GM13977 (cell line): ENCODE measurements around the gene RPS29.
A peak's percentile ranks its signal among the peaks of the same experiment; 100 is the strongest.

Experiments
- DNase-seq: peaks from one replicate; pipeline ENCODE4 v3.0.0; 2012; ENCODE audit warnings: low spot score
- in situ Hi-C: fragments of 300-500 bp; cut with MboI; formaldehyde crosslinking; loops from one replicate; pipeline ENCODE4 v1.12.0; 2022; ENCODE audit warnings: low sequenced_read_pairs, low pct_unique_long_range_greater_than_20kb, mixed read lengths, inconsistent platforms; ENCODE audit not compliant: unreplicated experiment
- TF ChIP-seq, protein P1 (sequence below): IDR thresholded peaks from 2 replicates; pipeline ENCODE4 v1.5.1; 2012; ENCODE audit warnings: mild to moderate bottlenecking, control low read depth; ENCODE audit not compliant: insufficient read depth; ENCODE audit errors: extremely low read depth, missing control alignments

Gene RPS29

DNA sequence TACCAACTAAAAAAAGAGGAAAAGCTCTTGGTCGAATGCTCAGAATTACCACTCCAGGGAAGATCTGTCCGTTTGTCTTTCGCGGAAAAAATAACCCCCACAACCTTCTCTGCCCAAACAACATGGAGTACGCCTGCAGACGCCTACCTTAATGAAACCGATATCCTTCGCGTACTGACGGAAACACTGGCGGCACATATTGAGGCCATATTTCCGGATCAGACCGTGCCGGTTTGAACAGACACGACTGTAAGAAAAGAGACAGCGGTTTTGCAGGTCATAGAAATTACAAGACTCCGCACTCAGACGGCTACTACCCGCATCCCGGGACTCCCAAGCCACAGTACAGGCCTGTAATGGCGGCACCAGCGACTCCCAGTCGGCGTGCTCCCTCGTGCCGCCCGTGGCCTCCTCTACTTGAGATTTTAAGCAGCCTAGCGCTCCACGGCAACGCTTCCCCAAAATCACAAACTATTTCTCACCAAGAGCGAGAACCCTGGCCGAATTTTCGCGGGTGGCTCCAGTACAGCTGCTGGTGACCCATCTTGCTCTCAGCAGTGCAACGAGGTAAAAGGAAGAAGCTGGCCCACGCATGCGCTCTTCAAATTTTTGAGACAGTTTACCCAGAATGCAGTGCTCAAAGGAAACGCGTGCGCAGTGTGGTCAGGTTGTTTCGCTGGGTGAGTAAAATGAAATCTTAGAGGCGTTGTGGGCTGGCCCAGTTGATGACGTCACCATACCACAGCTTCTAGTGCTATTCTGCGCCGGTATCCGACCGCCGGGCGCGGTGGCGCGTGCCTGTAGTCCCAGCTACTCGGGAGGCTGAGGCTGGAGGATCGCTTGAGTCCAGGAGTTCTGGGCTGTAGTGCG is at the start of gene RPS29:
RPS29 (minus strand) TSS at position 578 of the 870 bp plus-strand sequence; CDS start at position 544, 34 bp downstream.
- peak; percentile 89 for DNase-seq
- TF ChIP-seq, protein P1, sequence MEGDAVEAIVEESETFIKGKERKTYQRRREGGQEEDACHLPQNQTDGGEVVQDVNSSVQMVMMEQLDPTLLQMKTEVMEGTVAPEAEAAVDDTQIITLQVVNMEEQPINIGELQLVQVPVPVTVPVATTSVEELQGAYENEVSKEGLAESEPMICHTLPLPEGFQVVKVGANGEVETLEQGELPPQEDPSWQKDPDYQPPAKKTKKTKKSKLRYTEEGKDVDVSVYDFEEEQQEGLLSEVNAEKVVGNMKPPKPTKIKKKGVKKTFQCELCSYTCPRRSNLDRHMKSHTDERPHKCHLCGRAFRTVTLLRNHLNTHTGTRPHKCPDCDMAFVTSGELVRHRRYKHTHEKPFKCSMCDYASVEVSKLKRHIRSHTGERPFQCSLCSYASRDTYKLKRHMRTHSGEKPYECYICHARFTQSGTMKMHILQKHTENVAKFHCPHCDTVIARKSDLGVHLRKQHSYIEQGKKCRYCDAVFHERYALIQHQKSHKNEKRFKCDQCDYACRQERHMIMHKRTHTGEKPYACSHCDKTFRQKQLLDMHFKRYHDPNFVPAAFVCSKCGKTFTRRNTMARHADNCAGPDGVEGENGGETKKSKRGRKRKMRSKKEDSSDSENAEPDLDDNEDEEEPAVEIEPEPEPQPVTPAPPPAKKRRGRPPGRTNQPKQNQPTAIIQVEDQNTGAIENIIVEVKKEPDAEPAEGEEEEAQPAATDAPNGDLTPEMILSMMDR = no peak
- in situ Hi-C loops = no loop called here

DNA sequence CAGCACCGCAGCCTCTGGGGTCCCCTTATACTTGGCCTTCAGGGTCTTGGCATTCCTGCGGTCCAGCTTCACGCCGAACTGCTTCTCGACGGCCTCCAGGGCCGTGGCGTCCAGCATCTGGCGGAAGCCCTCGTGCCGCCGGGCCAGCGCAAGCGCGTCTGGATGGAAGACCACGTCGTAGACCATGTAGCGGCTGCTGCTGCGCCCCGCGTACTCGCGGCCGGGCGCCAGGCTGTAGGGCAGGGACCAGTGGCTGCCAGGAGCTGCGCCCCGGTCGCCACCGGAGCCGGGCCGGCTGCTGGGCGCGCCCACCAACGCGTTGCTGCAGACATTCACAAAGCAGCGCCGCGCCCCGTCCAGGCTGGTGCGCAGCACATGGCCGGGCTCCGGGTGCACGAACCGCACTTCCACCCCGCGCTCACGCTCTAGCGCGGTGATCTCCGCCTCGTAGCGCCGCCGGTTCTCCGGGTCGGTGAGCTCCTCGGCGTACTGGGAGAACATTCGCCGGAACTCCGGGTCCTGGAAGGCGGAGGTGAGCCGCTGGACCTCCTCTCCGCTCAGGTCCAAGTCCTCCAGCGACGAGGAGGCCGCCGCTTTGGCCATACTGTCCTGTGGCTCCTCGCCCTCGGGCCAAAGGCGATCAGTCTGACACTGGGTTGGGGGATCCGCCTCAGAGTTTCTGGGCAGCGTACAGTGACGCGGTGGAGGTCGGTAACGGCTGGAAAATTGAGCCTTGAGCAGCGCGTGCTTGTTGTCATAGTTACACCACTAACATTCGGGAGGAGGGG is 48.6 kb upstream of the RPS29 start, which contains the start of gene DNAAF2:
DNAAF2 (minus strand) TSS at position 698 of the 788 bp plus-strand sequence; CDS start at position 603, 95 bp downstream.
- in situ Hi-C loops = loop anchor here (25.0 kb wide), 2 partner anchors 203 to 478 kb away; partner anchors contain the start of gene VCPKMT
- DNase-seq = peak; percentile 46
- TF ChIP-seq, protein P1 = no peak

DNA sequence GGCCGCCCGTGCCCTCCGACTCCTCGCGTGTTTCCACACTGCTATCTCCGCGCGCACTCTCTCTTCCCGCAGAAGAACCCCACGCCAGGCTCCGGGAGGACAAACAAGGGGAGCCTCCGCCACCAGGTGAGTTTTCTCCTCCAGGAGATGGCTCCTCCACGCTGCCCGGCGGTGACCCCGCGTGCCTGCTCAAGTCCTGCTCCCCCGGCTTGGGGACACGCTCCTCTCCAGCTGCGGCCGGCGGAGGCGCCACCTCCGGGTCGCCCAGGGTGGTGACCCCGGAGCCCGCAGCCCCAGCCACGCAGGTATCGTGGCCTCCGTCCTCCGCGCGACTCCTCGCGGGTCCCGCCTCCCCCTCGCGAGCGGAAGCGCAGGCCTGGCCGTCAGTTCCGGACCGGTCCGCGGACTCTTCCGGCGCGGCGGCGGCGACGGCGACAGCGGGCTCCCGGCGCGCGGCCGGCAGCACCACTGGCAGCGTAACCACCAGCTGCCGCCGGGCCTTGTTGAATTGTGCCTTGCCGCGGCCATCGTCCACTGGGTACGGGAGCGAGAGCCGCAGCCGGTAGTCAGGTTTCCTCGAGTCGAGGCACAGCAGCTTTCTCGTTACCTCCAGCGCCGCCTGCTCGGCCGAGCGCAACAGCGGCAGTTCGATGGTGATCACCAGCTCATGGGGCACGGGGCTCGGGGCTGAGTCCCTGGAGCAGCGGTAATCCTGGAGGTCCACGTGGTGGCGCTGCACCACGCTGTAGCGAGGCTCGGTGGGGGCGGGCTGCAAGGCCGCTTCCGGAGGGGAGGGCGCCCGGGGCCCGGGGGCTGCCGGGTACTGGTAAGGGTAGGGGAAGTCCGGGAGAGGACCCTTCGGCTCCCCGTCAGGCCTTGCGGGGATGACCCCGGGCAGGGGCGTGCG is 47.7 kb upstream of the RPS29 start:
- in situ Hi-C loops = loop anchor here (25.0 kb wide), 2 partner anchors 203 to 478 kb away; partner anchors contain the start of gene VCPKMT
- TF ChIP-seq, protein P1 = peak; percentile 96
- peak; percentile 94 for DNase-seq

DNA sequence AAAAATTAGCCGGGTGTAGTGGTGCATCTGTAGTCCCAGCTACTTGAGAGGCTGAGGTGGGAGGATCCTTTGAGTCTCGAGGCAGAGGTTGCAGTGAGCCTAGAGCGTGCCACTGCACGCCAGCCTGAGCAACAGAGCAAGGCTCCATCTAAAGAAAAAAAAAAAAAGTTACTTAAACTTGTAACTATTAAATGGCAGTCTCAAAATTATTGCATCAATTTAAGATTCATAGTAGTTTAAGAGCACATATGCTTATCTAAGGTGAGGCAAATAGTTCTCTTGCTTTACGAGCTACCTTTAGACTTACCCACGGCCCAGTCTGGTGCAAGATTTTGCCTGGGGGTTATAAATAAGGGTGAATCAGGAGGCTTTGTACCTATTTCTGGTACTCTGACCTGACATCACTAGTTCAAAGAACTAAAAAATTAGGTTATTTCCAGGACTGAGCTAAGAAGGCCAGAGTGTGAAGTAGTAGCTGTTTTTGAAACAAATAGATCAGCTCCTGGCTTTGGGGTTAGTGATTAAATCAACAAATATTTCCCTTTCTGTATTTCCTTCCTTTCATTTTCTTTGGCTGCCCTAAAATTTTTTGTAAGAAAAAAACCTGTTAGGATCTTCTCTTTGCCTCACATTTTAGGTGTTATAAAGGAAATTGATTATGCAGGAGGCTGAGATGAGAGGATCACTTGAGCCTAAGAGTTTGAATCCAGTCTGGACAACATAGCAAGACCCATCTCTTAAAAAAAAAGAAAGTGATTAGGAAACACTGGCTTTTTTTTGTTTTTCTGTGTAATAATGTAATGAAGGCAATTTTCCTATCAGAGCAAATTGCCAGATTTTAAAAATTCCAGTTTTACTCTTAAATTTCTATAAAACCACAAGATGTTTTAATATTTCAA is 38.0 kb upstream of the RPS29 start:
- TF ChIP-seq, protein P1 = no peak
- in situ Hi-C loops = no loop called here
- DNase-seq = peak; percentile 55

DNA sequence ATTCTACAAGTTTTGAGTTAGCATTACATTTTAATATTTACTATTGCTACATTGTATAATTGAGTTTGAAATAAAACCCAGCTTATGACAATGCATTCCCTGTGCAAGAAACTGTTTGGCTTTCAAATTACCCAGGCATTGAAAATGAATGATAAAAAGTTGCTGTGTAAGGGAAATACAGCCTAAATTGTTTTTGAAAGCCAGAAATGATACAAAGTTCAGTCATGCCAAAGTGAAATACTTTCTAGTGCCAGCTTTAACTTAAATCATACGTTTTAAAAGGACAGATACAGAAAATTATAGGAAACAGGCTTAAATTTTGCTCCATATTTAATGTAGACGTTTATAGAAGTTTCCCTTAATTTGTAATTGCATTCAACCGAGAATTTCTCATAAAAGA is 37.2 kb upstream of the RPS29 start:
- no peak for DNase-seq
- TF ChIP-seq, protein P1 = no peak
- in situ Hi-C loops = no loop called here
